GM12878 (cell line): Measurements from ENCODE around the gene SEC61A1. TPM values are rescaled to one million over a fixed set of nuclear protein-coding genes. Genes with fewer than 3 reads are reported as not detected.

Source experiments
- ATAC-seq: fragments of 200-7000 bp; cut with Tn5 transposase; 3 replicates; pipeline ENCODE4 v1.9.1; 2020; ENCODE audit warnings: mild to moderate bottlenecking, moderate library complexity
- BruUV-seq: library from RNA; stranded (reverse); fragments of 400-500 nt; replicated peaks from 2 replicates; lab custom pipeline; 2021; lab: Mats Ljungman, UMichigan
- CTCF ChIA-PET: fragments of 300-600 bp; sonication (Branson Sonifier 250); formaldehyde crosslinking; extraction: SDS; loops from one replicate; lab custom pipeline; 2021; ENCODE audit warnings: inconsistent platforms; lab: Yijun Ruan, JAX
- POLR2A ChIA-PET: fragments of 350-600 bp; formaldehyde crosslinking; extraction: SDS; loops from one replicate; lab custom pipeline; 2021; ENCODE audit warnings: inconsistent platforms; lab: Charles Lee
- RAD21 ChIA-PET: fragments of 300-600 bp; sonication (Branson Sonifier 250); formaldehyde crosslinking; loops from one replicate; lab custom pipeline; 2023; ENCODE audit warnings: antibody characterized with exemption; ENCODE audit not compliant: unreplicated experiment; lab: Charles Lee
- SMC1A ChIA-PET: fragments of 300-600 bp; sonication (Branson Sonifier 250); formaldehyde crosslinking; loops from one replicate; lab custom pipeline; 2023; ENCODE audit not compliant: unreplicated experiment, uncharacterized antibody; lab: Charles Lee
- DNase-seq: peaks from one replicate; pipeline ENCODE4 v3.0.0-alpha.2; 2011; ENCODE audit warnings: low read depth, low spot score
- FAIRE-seq: peaks from 3 replicates; lab custom pipeline; 2011; peaks lifted over from hg19 to GRCh38; lab: Jason Lieb, UNC
- H2AFZ ChIP-seq: 2 replicates; pipeline ENCODE4 v1.6.0; 2011; ENCODE audit warnings: low read depth, low read length, control low read depth; ENCODE audit not compliant: control insufficient read depth
- H3K27ac ChIP-seq: 2 replicates; pipeline ENCODE4 v1.5.1; 2011; ENCODE audit warnings: control low read depth; ENCODE audit not compliant: control insufficient read depth, insufficient read depth
- H3K27me3 ChIP-seq, 2 experiments: replicated peaks in 1 of 2; 2 replicates each; pipeline versions ENCODE4 v1.6.0 to v1.6.1; 2011; ENCODE audit warnings: low read length in 1 of 2; ENCODE audit not compliant: control insufficient read depth in 2 of 2, insufficient read depth in 2 of 2
- H3K36me3 ChIP-seq, 2 experiments: 2 replicates each; pipeline ENCODE4 v1.5.1; 2011; ENCODE audit warnings: low read length in 1 of 2; ENCODE audit not compliant: control insufficient read depth in 2 of 2, insufficient read depth in 2 of 2
- H3K4me1 ChIP-seq: 2 replicates; pipeline ENCODE4 v1.6.1; 2011; ENCODE audit warnings: mild to moderate bottlenecking, low read length, moderate library complexity, mixed read lengths; ENCODE audit not compliant: control insufficient read depth, insufficient read depth
- H3K4me2 ChIP-seq: 2 replicates; pipeline ENCODE4 v1.6.0; 2011; ENCODE audit warnings: control low read depth; ENCODE audit not compliant: control insufficient read depth, insufficient read depth
- H3K4me3 ChIP-seq: fragments of 200-600 bp; sonication (generic); 2 replicates; pipeline ENCODE4 v1.5.1; 2016
- H3K79me2 ChIP-seq: 2 replicates; pipeline ENCODE4 v1.6.0; 2011; ENCODE audit warnings: low read length; ENCODE audit not compliant: control insufficient read depth, insufficient read depth
- H3K9ac ChIP-seq: 2 replicates; pipeline ENCODE4 v1.8.0; 2011; ENCODE audit warnings: low read length, control low read depth, mixed read lengths; ENCODE audit not compliant: control insufficient read depth, insufficient read depth
- H3K9me3 ChIP-seq: replicated peaks from 3 replicates; pipeline ENCODE4 v1.5.1; 2011; ENCODE audit warnings: mild to moderate bottlenecking, low read length; ENCODE audit not compliant: control insufficient read depth, insufficient read depth
- H4K20me1 ChIP-seq: 2 replicates; pipeline ENCODE4 v1.6.0; 2011; ENCODE audit not compliant: control insufficient read depth, insufficient read depth
- BHLHE40 ChIP-seq, 2 experiments: fragments of 450-650 bp in 1 of 2; IDR thresholded peaks; 2 replicates each; pipeline ENCODE4 v1.6.1; 2011 to 2017; ENCODE audit warnings: low read depth in 2 of 2, borderline replicate concordance in 1 of 2, improper control_type of control experiment in 1 of 2, low read length in 1 of 2, mild to moderate bottlenecking in 1 of 2
- CBFB ChIP-seq: IDR thresholded peaks from 2 replicates; pipeline ENCODE4 v1.6.1; 2016; ENCODE audit warnings: antibody characterized with exemption, low read depth
- CHD2 ChIP-seq: IDR thresholded peaks from 2 replicates; pipeline ENCODE4 v1.6.1; 2011; ENCODE audit warnings: low read depth, low read length, improper control_type of control experiment, borderline replicate concordance
- CREM ChIP-seq: IDR thresholded peaks from 2 replicates; pipeline ENCODE4 v1.6.1; 2014; ENCODE audit warnings: antibody characterized with exemption, low read depth
- HDAC2 ChIP-seq: fragments of 200-600 bp; sonication (generic); IDR thresholded peaks from 2 replicates; pipeline ENCODE4 v1.6.1; 2017
- JUND ChIP-seq: IDR thresholded peaks from 2 replicates; pipeline ENCODE4 v1.6.1; 2012; ENCODE audit warnings: low read depth, mild to moderate bottlenecking, low read length, improper control_type of control experiment, moderate library complexity
- KLF5 ChIP-seq: fragments of 450-650 bp; IDR thresholded peaks from 2 replicates; pipeline ENCODE4 v1.6.1; 2014; ENCODE audit warnings: mild to moderate bottlenecking; ENCODE audit not compliant: partially characterized antibody
- LARP7 ChIP-seq: fragments of 450-650 bp; IDR thresholded peaks from 2 replicates; pipeline ENCODE4 v1.6.1; 2017; ENCODE audit warnings: mild to moderate bottlenecking
- MEF2A ChIP-seq: IDR thresholded peaks from 2 replicates; pipeline ENCODE4 v1.6.1; 2011; ENCODE audit warnings: low read depth, mild to moderate bottlenecking, low read length, moderate library complexity; ENCODE audit not compliant: insufficient read depth
- MEF2B ChIP-seq: fragments of 450-650 bp; IDR thresholded peaks from 2 replicates; pipeline ENCODE4 v1.6.1; 2018; ENCODE audit warnings: mild to moderate bottlenecking, moderate library complexity; ENCODE audit not compliant: partially characterized antibody, poor library complexity, severe bottlenecking
- MLLT1 ChIP-seq: fragments of 450-650 bp; IDR thresholded peaks from 2 replicates; pipeline ENCODE4 v1.6.1; 2016; ENCODE audit warnings: mild to moderate bottlenecking
- NFXL1 ChIP-seq: fragments of 450-650 bp; IDR thresholded peaks from 2 replicates; pipeline ENCODE4 v1.6.1; 2017; ENCODE audit warnings: antibody characterized with exemption, mild to moderate bottlenecking, borderline replicate concordance
- NR2C2 ChIP-seq: IDR thresholded peaks from 2 replicates; pipeline ENCODE4 v1.6.1; 2011; ENCODE audit warnings: borderline replicate concordance, low read depth; ENCODE audit not compliant: control insufficient read depth, insufficient read length
- NR2F1 ChIP-seq: fragments of 450-650 bp; conservative IDR thresholded peaks from 2 replicates; pipeline ENCODE4 v1.6.1; 2017; ENCODE audit warnings: mild to moderate bottlenecking
- PKNOX1 ChIP-seq: fragments of 450-650 bp; IDR thresholded peaks from 2 replicates; pipeline ENCODE4 v1.6.1; 2016; ENCODE audit warnings: mild to moderate bottlenecking
- SIX5 ChIP-seq: IDR thresholded peaks from 2 replicates; pipeline ENCODE4 v1.6.1; 2011; ENCODE audit warnings: mild to moderate bottlenecking, low read depth, low read length, moderate library complexity; ENCODE audit not compliant: severe bottlenecking
- WRNIP1 ChIP-seq: IDR thresholded peaks from 2 replicates; pipeline ENCODE4 v1.6.1; 2011; ENCODE audit warnings: low read depth, low read length, improper control_type of control experiment, borderline replicate concordance
- ZNF24 ChIP-seq: fragments of 450-650 bp; IDR thresholded peaks from 2 replicates; pipeline ENCODE4 v1.6.1; 2017; ENCODE audit warnings: antibody characterized with exemption, mild to moderate bottlenecking
- WGBS: methylation state at CpG from one replicate; pipeline ENCODE4 v1.1.6; 2016; ENCODE audit warnings: low lambda C conversion rate; ENCODE audit not compliant: insufficient replicate concordance, insufficient coverage; ENCODE audit errors: missing lambda C conversion rate; 5-methylcytosine and 5-hydroxymethylcytosine counted together
- in situ Hi-C: fragments of 300-500 bp; cut with MboI; formaldehyde crosslinking; loops from 9 replicates; pipeline ENCODE4 v1.14.3; 2018; ENCODE audit warnings: mixed read lengths
- intact Hi-C: fragments of 100-400 bp; cut with micrococcal nuclease; formaldehyde crosslinking; loops from one replicate; pipeline ENCODE4 v1.14.2; 2022; ENCODE audit not compliant: unreplicated experiment
- polyA plus RNA-seq, 11 experiments: library from polyadenylated mRNA; depleted of rRNA in 4 of 11; unstranded in 6 of 11; stranded (reverse) in 5 of 11; fragments of >200 nt; fragmentation: Nextera tagmentation in 4 of 11; fragmentation: Illumina TruSeq in 1 of 11; extraction: Ambion mirVana in 4 of 11; extraction: Trizol in 1 of 11; gene quantifications; 1 replicate in 1 of 11; 2 replicates in 10 of 11; pipeline versions ENCODE4 v1.2.1 to v1.2.3, GENCODE V29; 2011 to 2016; ENCODE audit warnings: inconsistent platforms in 2 of 11, missing spikeins in 2 of 11, low read depth in 1 of 11
- total RNA-seq, 4 experiments: library from RNA; depleted of rRNA in 3 of 4; stranded (reverse); fragments of >200 nt in 3 of 4; fragmentation: Illumina TruSeq in 1 of 4; extraction: Trizol in 1 of 4; gene quantifications; 2 replicates each; pipeline versions ENCODE4 v1.2.1 to v1.2.3, GENCODE V29; 2013 to 2021
- TF ChIP-seq, protein P1 (sequence below), 3 experiments: IDR thresholded peaks in 2 of 3; conservative IDR thresholded peaks in 1 of 3; 2 replicates each; pipeline ENCODE4 v1.5.1; 2011; ENCODE audit warnings: low read depth in 3 of 3, low read length in 3 of 3, mild to moderate bottlenecking in 3 of 3, control low read depth in 2 of 3, moderate library complexity in 2 of 3, inconsistent platforms in 1 of 3, mixed read lengths in 1 of 3; ENCODE audit not compliant: control insufficient read depth in 2 of 3, insufficient read depth in 1 of 3; ENCODE audit errors: extremely low read depth in 1 of 3

SEC61A1 gene
- total and polyA plus RNA-seq, 10 of the 15 experiments (the other 5 are each of a cell fraction or from before 2014, with no cell fraction given) = 5.2 to 265 (median 142) TPM

GRCh38 chr3:128100638-128101037, 48.4 kb downstream of the SEC61A1 start (continued):
- TF ChIP-seq PKNOX1 (no peak), NR2F1 (no peak), NFXL1 (no peak), CHD2 (no peak)

- H3K4me2 ChIP-seq = no peak overlapping the region
- CTCF ChIA-PET = interaction anchor here (1.9 to 2.5 kb wide), 3 partner anchors 8 to 30 kb away, joined by 4 to 10 read pairs (median 8); no protein-coding TSS in a partner anchor
- intact Hi-C loops (no loop called here), in situ Hi-C loops (no loop called here)
- H3K4me1 ChIP-seq = no peaks in the 10 kb centered on the region
- SMC1A ChIA-PET = interaction anchor here (0.9 kb wide), 1 partner anchor 394 kb away, joined by 3 read pairs; no protein-coding TSS in a partner anchor
- 98% methylated on average over 5 of the region's 5 CpGs for WGBS
- DNase-seq (no peak), FAIRE-seq (no peak), ATAC-seq (no peak)
- H3K9ac ChIP-seq = no peak overlapping the region
- no peak overlapping the region for H3K4me3 ChIP-seq
- H2AFZ ChIP-seq = no peak overlapping the region
- TF ChIP-seq CBFB (no peak), SIX5 (no peak), BHLHE40 (IDR thresholded peaks at IDR 0.05; ENCODE audit: borderline replicate concordance in 1 of 2, low read depth in 2 of 2, low read length in 1 of 2) (no peak), LARP7 (no peak), NR2C2 (no peak), MEF2A (no peak), MLLT1 (no peak), MEF2B (no peak), ZNF24 (no peak), CREM (no peak), KLF5 (no peak), NFXL1 (no peak), HDAC2 (no peak), JUND (no peak), WRNIP1 (no peak)
- TF ChIP-seq, protein P1, sequence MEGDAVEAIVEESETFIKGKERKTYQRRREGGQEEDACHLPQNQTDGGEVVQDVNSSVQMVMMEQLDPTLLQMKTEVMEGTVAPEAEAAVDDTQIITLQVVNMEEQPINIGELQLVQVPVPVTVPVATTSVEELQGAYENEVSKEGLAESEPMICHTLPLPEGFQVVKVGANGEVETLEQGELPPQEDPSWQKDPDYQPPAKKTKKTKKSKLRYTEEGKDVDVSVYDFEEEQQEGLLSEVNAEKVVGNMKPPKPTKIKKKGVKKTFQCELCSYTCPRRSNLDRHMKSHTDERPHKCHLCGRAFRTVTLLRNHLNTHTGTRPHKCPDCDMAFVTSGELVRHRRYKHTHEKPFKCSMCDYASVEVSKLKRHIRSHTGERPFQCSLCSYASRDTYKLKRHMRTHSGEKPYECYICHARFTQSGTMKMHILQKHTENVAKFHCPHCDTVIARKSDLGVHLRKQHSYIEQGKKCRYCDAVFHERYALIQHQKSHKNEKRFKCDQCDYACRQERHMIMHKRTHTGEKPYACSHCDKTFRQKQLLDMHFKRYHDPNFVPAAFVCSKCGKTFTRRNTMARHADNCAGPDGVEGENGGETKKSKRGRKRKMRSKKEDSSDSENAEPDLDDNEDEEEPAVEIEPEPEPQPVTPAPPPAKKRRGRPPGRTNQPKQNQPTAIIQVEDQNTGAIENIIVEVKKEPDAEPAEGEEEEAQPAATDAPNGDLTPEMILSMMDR (IDR thresholded peaks at IDR 0.05 in 2 of 3, conservative IDR thresholded peaks at IDR 0.05 in 1 of 3; ENCODE audit: control insufficient read depth in 2 of 3, extremely low read depth in 1 of 3, insufficient read depth in 1 of 3, low read depth in 3 of 3, low read length in 3 of 3) = no peak
- no peaks in the 10 kb centered on the region for H3K27me3 ChIP-seq
- no peaks in the 10 kb centered on the region for H3K9me3 ChIP-seq
- H3K27ac ChIP-seq = no peak overlapping the region
- H3K36me3 ChIP-seq = peaks cover 16 to 18% of the 10 kb centered on the region in 2 experiments; a peak in 3 of 4 replicates
- POLR2A ChIA-PET = interaction anchor here (0.9 to 1.0 kb wide), 2 partner anchors 8 to 20 kb away, joined by 3 read pairs; partner anchors contain the start of gene RUVBL1
- BruUV-seq = no TSS peak
- RAD21 ChIA-PET = no interaction called here
- no peaks in the 10 kb centered on the region for H4K20me1 ChIP-seq
- no peaks in the 10 kb centered on the region for H3K79me2 ChIP-seq
These were observed 51.0 kb downstream of the SEC61A1 start for GRCh38 chr3:128103136-128103676.
